GM12865 (cell line): ENCODE data around the gene NBAS.

Source experiments
- DNase-seq: peaks from one replicate; pipeline ENCODE4 v3.0.0; 2010; ENCODE audit warnings: low read depth
- H3K4me3 ChIP-seq: 2 replicates; pipeline ENCODE4 v1.5.1; 2011; ENCODE audit warnings: mild to moderate bottlenecking, low read depth, low read length, control low read depth
- CTCF ChIP-seq: IDR thresholded peaks from 2 replicates; pipeline ENCODE4 v1.5.1; 2011; ENCODE audit warnings: low read length, control low read depth, low read depth, inconsistent platforms; ENCODE audit not compliant: insufficient read depth; ENCODE audit errors: missing control alignments

NBAS gene

GRCh38 chr2:15172825-15173224, 388.3 kb downstream of the NBAS start:
- no peak for DNase-seq
- no peak overlapping the region for H3K4me3 ChIP-seq
- no peak for TF ChIP-seq CTCF

GRCh38 chr2:15170070-15170775, 390.9 kb downstream of the NBAS start:
- no peak overlapping the region for H3K4me3 ChIP-seq
- TF ChIP-seq CTCF = no peak
- no peak for DNase-seq

DNA sequence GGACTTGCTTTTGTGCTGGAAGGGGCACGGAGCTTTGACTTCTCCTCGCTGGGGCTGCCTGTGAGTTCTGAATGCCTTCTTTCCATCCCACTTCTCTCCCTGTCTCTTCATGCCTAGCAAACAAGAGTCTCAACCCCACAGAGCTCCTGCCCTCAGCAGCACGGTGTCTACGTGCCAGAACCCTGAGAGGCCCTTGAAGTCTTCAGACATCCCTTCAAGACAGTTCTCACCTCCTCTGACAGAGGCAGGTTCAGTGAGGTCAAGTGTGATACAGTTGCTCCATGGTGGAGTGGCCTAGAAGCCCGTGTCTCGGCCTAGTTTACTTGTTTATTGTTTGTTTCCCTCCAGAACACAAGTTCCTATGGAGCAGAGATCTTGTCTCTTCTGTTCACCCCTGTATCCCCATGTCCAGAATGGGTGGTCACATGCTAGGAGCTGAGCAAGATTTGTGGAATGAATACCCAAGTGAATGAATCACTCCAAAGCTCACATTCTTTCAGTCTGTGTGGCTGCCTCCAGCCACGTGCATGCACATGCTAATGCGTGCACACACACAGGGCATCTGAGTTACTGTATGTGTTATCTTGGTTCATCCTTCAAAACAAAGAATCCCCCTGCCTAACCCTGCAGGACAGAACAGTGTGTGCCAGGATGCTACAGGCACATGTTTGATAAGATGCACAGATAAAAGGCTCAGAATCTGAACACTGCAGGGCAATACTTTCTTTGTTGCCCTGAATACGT, 391.6 kb downstream of the NBAS start:
- no peak for TF ChIP-seq CTCF
- no peak for DNase-seq
- H3K4me3 ChIP-seq = no peak overlapping the region

- H3K4me3 ChIP-seq = no peak overlapping the region
- no peak for TF ChIP-seq CTCF
Observed at GRCh38 chr2:15168116-15168515, 393.0 kb downstream of the NBAS start.

GRCh38 chr2:15166878-15167277, 394.3 kb downstream of the NBAS start:
- no peak for TF ChIP-seq CTCF
- H3K4me3 ChIP-seq = no peak overlapping the region
- no peak for DNase-seq

More at GRCh38 chr2:15168116-15168515, 393.0 kb downstream of the NBAS start:
- no peak for DNase-seq

- H3K4me3 ChIP-seq = no peak overlapping the region
- no peak for DNase-seq
- TF ChIP-seq CTCF = no peak
Observed at GRCh38 chr2:15163326-15163725, 397.8 kb downstream of the NBAS start.

- TF ChIP-seq CTCF = no peak
- no peak for DNase-seq
- no peak overlapping the region for H3K4me3 ChIP-seq
Observed at GRCh38 chr2:15162620-15163019, 398.5 kb downstream of the NBAS start.
